Measurements from ENCODE around the gene PTPRS. TPM values are rescaled to one million over a fixed set of nuclear protein-coding genes. Genes with fewer than 3 reads are reported as not detected.
A peak's percentile ranks its signal among the peaks of the same experiment; 100 is the strongest.

The PTPRS gene
- total and polyA plus RNA-seq, 2 of the 8 experiments (the other 6 are each of a cell fraction or from before 2014, with no cell fraction given): 96.8 to 223 TPM

DNA sequence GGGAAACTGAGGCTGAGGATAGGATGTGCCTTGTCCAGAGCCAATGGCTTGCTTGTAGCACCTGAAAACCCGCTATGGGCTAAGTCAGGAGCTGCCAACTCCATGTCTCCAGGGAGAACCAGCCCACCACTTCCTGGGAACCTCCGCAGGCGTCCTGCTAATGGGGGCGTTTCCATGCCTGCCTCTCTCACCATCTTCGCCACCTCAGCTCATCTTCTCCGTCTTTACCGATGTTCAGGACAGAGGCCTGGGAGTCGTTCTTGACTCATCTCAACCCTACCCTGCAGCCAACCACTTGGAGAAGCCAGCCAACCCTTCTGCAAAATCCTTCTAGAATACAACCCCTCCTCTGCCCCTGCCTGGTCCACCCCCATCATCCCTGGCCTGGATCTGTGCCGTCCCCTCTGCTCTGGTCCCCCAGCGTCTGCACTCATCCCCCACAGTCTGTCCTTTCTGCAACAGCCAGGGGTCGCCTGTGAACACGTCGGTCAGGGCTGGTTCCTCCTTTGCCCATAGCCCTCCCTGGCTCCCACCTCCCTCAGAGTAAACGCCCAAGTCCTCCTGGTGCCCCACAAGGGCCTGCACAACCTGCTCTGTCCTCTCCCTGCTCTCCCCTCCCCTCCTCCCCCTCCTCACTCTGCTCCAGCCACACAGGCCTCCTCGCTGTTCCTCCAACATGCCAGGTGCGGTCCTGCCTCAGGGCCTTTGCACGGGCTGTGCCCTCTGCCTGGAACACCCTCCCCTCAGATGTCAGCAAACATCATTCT, 31.0 kb downstream of the PTPRS start (continued):
- TF ChIP-seq TAF7 (optimal IDR thresholded peaks at IDR 0.05; ENCODE audit: borderline replicate concordance, low read depth, low read length) (no peak), RBBP5 (IDR thresholded peaks at IDR 0.05; ENCODE audit: borderline replicate concordance, low read depth, low read length) (no peak), HDAC2 (IDR thresholded peaks at IDR 0.05; ENCODE audit: borderline replicate concordance in 1 of 2, low read depth in 2 of 2, low read length in 2 of 2) (peak in 1 of 2 experiments; percentile 71; a peak in 2 of 4 replicates), RAD21 (IDR thresholded peaks at IDR 0.05 in 1 of 2, conservative IDR thresholded peaks at IDR 0.05 in 1 of 2; ENCODE audit: low read depth in 2 of 2, low read length in 2 of 2) (peak; percentile 10 to 40; a peak in 3 of 4 replicates)

Measured in H1 (cell line).